Adrenal gland (tissue), 12 donors: Measurements from ENCODE around the gene TMEM52. TPM values are rescaled to one million over a fixed set of nuclear protein-coding genes. Genes with fewer than 3 reads are reported as not detected.

ENCODE experiments used
- DNase-seq, 7 donors: peaks; one replicate each; pipeline ENCODE4 v3.0.0-alpha.2; 2019 to 2020
- H3K27ac ChIP-seq, 5 donors: fragments of 200-600 bp; sonication (generic) in 4 of 5; 1 replicate in 3 of 5; 2 replicates in 2 of 5; pipeline versions ENCODE4 v1.5.1 to v1.8.0; 2016 to 2020; ENCODE audit warnings: mild to moderate bottlenecking in 1 of 5
- H3K27me3 ChIP-seq: fragments of 200-600 bp; 2 replicates; pipeline ENCODE4 v1.8.0; 2021
- H3K36me3 ChIP-seq, 2 donors: fragments of 200-600 bp; replicated peaks in 1 of 2; 1 replicate in 1 of 2; 2 replicates in 1 of 2; pipeline versions ENCODE4 v1.5.1 to v1.8.0; 2018 to 2022
- H3K4me1 ChIP-seq, 2 donors: fragments of 200-600 bp; replicated peaks in 1 of 2; 1 replicate in 1 of 2; 2 replicates in 1 of 2; pipeline versions ENCODE4 v1.5.1 to v1.8.0; 2018 to 2021
- H3K4me3 ChIP-seq, 4 donors: fragments of 200-600 bp; sonication (generic) in 3 of 4; one replicate each; pipeline ENCODE4 v1.5.1; 2016 to 2018
- H3K9me3 ChIP-seq, 3 donors: fragments of 200-600 bp; sonication (generic) in 1 of 3; replicated peaks in 1 of 3; 1 replicate in 2 of 3; 2 replicates in 1 of 3; pipeline versions ENCODE4 v1.5.1 to v1.8.0; 2016 to 2021
- CTCF ChIP-seq, 6 experiments: fragments of 450-650 bp in 4 of 6; fragments of 200-600 bp in 2 of 6; sonication (generic) in 1 of 6; IDR thresholded peaks; 1 replicate in 5 of 6; 2 replicates in 1 of 6; pipeline versions ENCODE4 v1.5.1 to v1.8.0; 2016 to 2021; ENCODE audit warnings: antibody characterized with exemption in 6 of 6, mild to moderate bottlenecking in 2 of 6, moderate library complexity in 1 of 6
- POLR2A ChIP-seq, 2 donors: fragments of 450-650 bp; IDR thresholded peaks; one replicate each; pipeline ENCODE4 v1.6.1; 2017; ENCODE audit warnings: antibody characterized with exemption in 2 of 2, mild to moderate bottlenecking in 2 of 2, moderate library complexity in 1 of 2
- WGBS, 4 donors: extraction: QIAGEN DNeasy Blood & Tissue Kit in 2 of 4; methylation state at CpG; one replicate each; pipeline versions ENCODE4 v1.1.5 to v1.1.7; 2013 to 2017; 5-methylcytosine and 5-hydroxymethylcytosine counted together
- intact Hi-C, 2 donors: fragments of 100-400 bp; cut with DNase I; formaldehyde crosslinking; loops; one replicate each; pipeline versions ENCODE4 v1.14.1 to v1.15.0; 2022 to 2023
- polyA plus RNA-seq, 3 donors: library from polyadenylated mRNA; stranded (reverse); fragments of 200-250 nt in 2 of 3; fragments of 350-450 nt in 1 of 3; fragmentation: Illumina TruSeq in 1 of 3; extraction: RNeasy Lipid Tissue Mini Kit (QIAGEN cat#74804) in 1 of 3; gene quantifications; one replicate each; pipeline ENCODE4 v1.2.3, GENCODE V29; 2013 to 2014
- total RNA-seq, 9 donors: library from RNA; depleted of rRNA in 4 of 9; stranded (reverse); fragments of >200 nt in 4 of 9; fragments of 120-200 nt in 1 of 9; fragmentation: NEBNext Ultra II Directional in 1 of 9; extraction: Animal tissue kit (Norgen Biotek cat#: 25700) in 1 of 9; gene quantifications; one replicate each; pipeline versions ENCODE4 v1.1.0 to v1.2.4, GENCODE V29; 2013 to 2023
- donor health status: healthy with polysubstance abuse.
- donor health status: Bipolar disorder and iron deficiency.
- donor health status: DM: yes; HTN: yes; CAD: no.
- donor health status: DM: no; HTN: no; CAD: no.
- donor health status: DM: no; HTN: no; CAD: no.
- donor health status: DM: yes; HTN: yes; CAD: no.

The TMEM52 gene
- total and polyA plus RNA-seq, 12 donors, result 7.0 to 95.4 (median 61.7) TPM

DNA sequence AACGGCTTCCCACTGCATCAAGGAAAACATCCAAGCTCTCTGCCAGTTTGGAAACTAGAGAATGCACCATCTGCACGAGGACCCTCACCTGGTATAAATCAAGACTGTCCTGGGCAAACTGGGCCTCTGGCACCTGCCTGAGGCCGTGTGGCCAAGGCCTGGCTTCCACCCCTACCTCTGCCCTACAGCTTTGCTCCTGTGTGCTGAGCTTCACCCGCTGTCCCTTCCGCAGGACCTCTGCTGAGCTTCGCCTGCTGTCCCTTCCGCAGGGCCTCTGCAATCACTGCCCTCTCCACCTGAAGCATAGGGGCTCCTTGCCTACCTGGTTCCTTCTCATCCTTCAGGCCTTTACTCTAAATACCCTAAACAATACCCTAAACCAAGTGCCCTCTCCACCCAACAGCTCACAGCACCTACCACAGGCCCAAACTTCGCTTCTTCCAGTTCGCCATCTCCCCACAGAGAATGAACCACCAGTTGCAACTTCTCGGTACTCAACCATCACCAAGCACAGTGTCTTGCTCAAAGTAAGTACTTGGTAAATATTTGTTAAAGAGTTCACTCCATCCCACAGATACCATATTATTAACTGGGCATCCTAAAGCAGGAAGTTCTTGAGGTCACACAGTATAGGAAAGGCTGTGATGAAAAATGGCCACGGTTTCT, 46.6 kb downstream of the TMEM52 start:
- H3K9me3 ChIP-seq, result no peaks in the 10 kb centered on the region
- WGBS, 4 donors, result 79 to 88% (median 85%) methylated on average over 11 of the region's 11 CpGs
- peak in 1 of 7 donors; percentile 3 for DNase-seq
- peak overlapping the region in 3 of 5 donors; percentile 6 to 41 (median 33) for H3K27ac ChIP-seq
- no peaks in the 10 kb centered on the region for H3K27me3 ChIP-seq
- intact Hi-C loops, result no loop called here
- peaks cover 35 to 63% of the 10 kb centered on the region in 2 donors for H3K4me1 ChIP-seq
- H3K4me3 ChIP-seq, result no peak overlapping the region
- H3K36me3 ChIP-seq, result peaks cover 0 to 7% of the 10 kb centered on the region in 2 donors
- TF ChIP-seq POLR2A (IDR thresholded peaks at IDR 0.05), result no peak
- no peak for TF ChIP-seq CTCF (IDR thresholded peaks at IDR 0.05)

GRCh38 chr1:1869469-1869868, 49.6 kb downstream of the TMEM52 start:
- no peaks in the 10 kb centered on the region for H3K27me3 ChIP-seq
- peaks cover 29 to 56% of the 10 kb centered on the region in 2 donors for H3K4me1 ChIP-seq
- no peak overlapping the region for H3K4me3 ChIP-seq
- intact Hi-C loops, result no loop called here
- peaks cover 0 to 4% of the 10 kb centered on the region in 2 donors for H3K36me3 ChIP-seq
- no peak for DNase-seq
- peak overlapping the region in 3 of 5 donors; percentile 27 to 43 (median 34) for H3K27ac ChIP-seq
- no peaks in the 10 kb centered on the region for H3K9me3 ChIP-seq
- WGBS, 4 donors, result 10 to 20% (median 16%) methylated on average over 4 of the region's 4 CpGs
- TF ChIP-seq CTCF (IDR thresholded peaks at IDR 0.05) (no peak), POLR2A (IDR thresholded peaks at IDR 0.05) (no peak)

Other genes starting within 250 kb of the TMEM52 start
- gene SLC35E2B, start 226.5 kb downstream of the TMEM52 start, total RNA-seq, result 10 to 100 TPM; 20.6 to 89.5 (median 50.6) TPM
- 10 to 100 TPM; 11.2 to 50.8 (median 37.4) TPM for gene SLC35E2B, start 226.5 kb downstream of the TMEM52 start, polyA plus RNA-seq
- 10 to 100 TPM in 7 of 9 donors, 1 to 10 TPM in 2; 2.1 to 44.2 (median 18.7) TPM for gene CDK11A, start 194.9 kb downstream of the TMEM52 start, total RNA-seq
- gene CDK11A, start 194.9 kb downstream of the TMEM52 start, polyA plus RNA-seq, result 100 to 1,000 TPM in 1 of 3 donors, 10 to 100 TPM in 2; 15.8 to 302 (median 95.8) TPM
- gene NADK, start 140.8 kb downstream of the TMEM52 start, total RNA-seq, result 100 to 1,000 TPM in 8 of 9 donors, 10 to 100 TPM in 1; 66.2 to 195 (median 170) TPM
- 100 to 1,000 TPM in 2 of 3 donors, 10 to 100 TPM in 1; 73.0 to 150 (median 102) TPM for gene NADK, start 140.8 kb downstream of the TMEM52 start, polyA plus RNA-seq
- gene GNB1, start 28.2 kb downstream of the TMEM52 start, total RNA-seq, result 100 to 1,000 TPM in 8 of 9 donors, 10 to 100 TPM in 1; 79.6 to 331 (median 172) TPM
- gene GNB1, start 28.2 kb downstream of the TMEM52 start, polyA plus RNA-seq, result 100 to 1,000 TPM in 1 of 3 donors, 10 to 100 TPM in 2; 81.7 to 482 (median 84.8) TPM
- under 1 TPM in 4 of 9 donors, not detected in 5; 0.17 to 0.61 (median 0.35) TPM for gene CALML6, start 4.0 kb downstream of the TMEM52 start, total RNA-seq
- 1 to 10 TPM in 2 of 3 donors, not detected in 1; 3.2 to 4.7 TPM for gene CALML6, start 4.0 kb downstream of the TMEM52 start, polyA plus RNA-seq
- 1 to 10 TPM in 7 of 9 donors, under 1 TPM in 1, not detected in 1; 0.11 to 7.6 (median 2.7) TPM for gene CFAP74, start 84.5 kb upstream of the TMEM52 start, total RNA-seq
- 1 to 10 TPM in 2 of 3 donors, under 1 TPM in 1; 0.88 to 6.0 (median 4.0) TPM for gene CFAP74, start 84.5 kb upstream of the TMEM52 start, polyA plus RNA-seq
- gene GABRD, start 100.1 kb upstream of the TMEM52 start, total RNA-seq, result 1 to 10 TPM in 7 of 9 donors, under 1 TPM in 1, not detected in 1; 0.72 to 4.4 (median 2.7) TPM
- gene GABRD, start 100.1 kb upstream of the TMEM52 start, polyA plus RNA-seq, result 1 to 10 TPM in 2 of 3 donors, under 1 TPM in 1; 0.75 to 6.6 (median 5.2) TPM
- gene PRKCZ, start 131.1 kb upstream of the TMEM52 start, total RNA-seq, result 10 to 100 TPM in 8 of 9 donors, 1 to 10 TPM in 1; 8.2 to 39.2 (median 23.9) TPM
- 10 to 100 TPM; 16.3 to 50.5 (median 34.5) TPM for gene PRKCZ, start 131.1 kb upstream of the TMEM52 start, polyA plus RNA-seq